Activated CD4-positive, alpha-beta memory T cell treated with anti-CD3 and anti-CD28 coated beads, Interleukin-2, amount 10 ng/mL, durations not matched to agents 7 days and 5 days (primary cell): ENCODE measurements around the gene WDR70. TPM values are rescaled to one million over a fixed set of nuclear protein-coding genes. Genes with fewer than 3 reads are reported as not detected.
"Not testable (repeated sequence)": the region's sequence is repeated elsewhere in the genome, so short reads cannot be mapped to it uniquely, and the experiment has no call there.

Source experiments
- CTCF ChIA-PET: fragments of 350-600 bp; sonication (Branson Sonifier 250); formaldehyde crosslinking; loops from one replicate; lab custom pipeline; 2021; ENCODE audit warnings: antibody characterized with exemption, inconsistent platforms; lab: Charles Lee
- POLR2A ChIA-PET: fragments of 350-600 bp; sonication (Branson Sonifier 250); formaldehyde crosslinking; loops from one replicate; lab custom pipeline; 2021; ENCODE audit warnings: antibody characterized with exemption; lab: Charles Lee
- DNase-seq: peaks from one replicate; pipeline ENCODE4 v3.0.0-alpha.2; 2020
- H3K27ac Mint-ChIP-seq: one replicate; pipeline ENCODE4 v1.8.0; 2021; ENCODE audit warnings: mild to moderate bottlenecking, mixed read lengths
- H3K27me3 Mint-ChIP-seq: one replicate; pipeline ENCODE4 v1.8.0; 2021; ENCODE audit warnings: mixed read lengths
- H3K36me3 Mint-ChIP-seq: one replicate; pipeline ENCODE4 v1.8.0; 2021; ENCODE audit warnings: low read depth, mixed read lengths
- H3K4me1 Mint-ChIP-seq: one replicate; pipeline ENCODE4 v1.8.0; 2021; ENCODE audit warnings: mixed read lengths
- H3K4me3 Mint-ChIP-seq: one replicate; pipeline ENCODE4 v1.8.0; 2021; ENCODE audit warnings: mild to moderate bottlenecking, mixed read lengths
- H3K9me3 Mint-ChIP-seq: one replicate; pipeline ENCODE4 v1.8.0; 2021; ENCODE audit warnings: mixed read lengths
- total RNA-seq, 2 experiments: library from RNA; stranded (reverse); gene quantifications; one replicate each; pipeline ENCODE4 v1.2.3, GENCODE V29; 2021

WDR70 gene
- total RNA-seq, 2 experiments from 2014 or later: 25.7 to 26.9 TPM

- H3K27me3 Mint-ChIP-seq: no peaks in the 10 kb centered on the region
- H3K9me3 Mint-ChIP-seq: no peaks in the 10 kb centered on the region
- no peaks in the 10 kb centered on the region for H3K4me1 Mint-ChIP-seq
- POLR2A ChIA-PET: no interaction called here
- peaks cover 8% of the 10 kb centered on the region for H3K36me3 Mint-ChIP-seq
- DNase-seq: no peak
- no peak overlapping the region for H3K4me3 Mint-ChIP-seq
- no peak overlapping the region for H3K27ac Mint-ChIP-seq
- CTCF ChIA-PET: no interaction called here
Measured at GRCh38 chr5:37569466-37569865, 190.3 kb downstream of the WDR70 start.

DNA sequence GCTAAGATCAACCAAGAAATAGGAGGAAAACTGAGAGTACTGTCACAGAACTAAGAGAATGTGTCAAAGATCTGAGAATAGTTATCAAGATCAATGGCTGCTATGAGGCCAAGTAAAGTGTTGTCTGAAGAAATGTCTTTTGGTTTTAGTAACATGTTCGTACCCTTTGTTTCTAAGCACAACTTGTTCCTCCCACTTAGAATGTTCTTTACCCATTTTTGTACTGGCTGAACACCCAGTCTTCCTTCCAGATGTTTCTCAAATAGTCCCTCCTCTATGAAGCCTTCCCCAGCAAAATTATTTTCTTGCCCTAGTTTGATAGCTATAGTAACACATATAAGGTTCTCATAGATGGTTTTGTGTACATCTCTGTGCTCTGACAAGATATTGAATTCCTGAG, 191.5 kb downstream of the WDR70 start:
- no peak for DNase-seq
- Mint-ChIP-seq H3K4me1 (no peaks in the 10 kb centered on the region), H3K9me3 (no peaks in the 10 kb centered on the region), H3K4me3 (no peak overlapping the region), H3K27ac (no peak overlapping the region), H3K36me3 (peaks cover 12% of the 10 kb centered on the region), H3K27me3 (no peaks in the 10 kb centered on the region)
- POLR2A ChIA-PET: no interaction called here
- CTCF ChIA-PET: no interaction called here

DNA sequence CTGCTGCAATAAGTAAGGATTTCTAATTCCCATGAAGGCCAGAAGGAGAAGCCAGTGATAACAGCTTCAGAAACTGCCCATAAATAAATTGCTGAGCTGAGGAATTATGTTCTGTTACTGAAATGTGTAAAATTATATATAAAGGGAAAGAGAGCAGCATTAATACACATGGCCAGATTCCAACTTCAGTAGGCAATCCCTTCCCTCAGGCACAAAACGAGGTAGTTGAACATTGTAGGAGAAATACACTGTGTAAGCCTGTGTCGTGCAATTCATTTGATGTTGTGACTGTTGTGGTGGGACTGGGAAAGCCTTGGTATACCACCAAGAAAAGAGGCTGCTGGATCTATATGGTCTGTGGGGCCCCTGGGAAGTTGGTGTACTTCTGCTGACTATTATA, 192.9 kb downstream of the WDR70 start:
- ChIA-PET CTCF (no interaction called here), POLR2A (no interaction called here)
- no peaks in the 10 kb centered on the region for H3K9me3 Mint-ChIP-seq
- no peak overlapping the region for H3K27ac Mint-ChIP-seq
- peaks cover 4% of the 10 kb centered on the region for H3K4me1 Mint-ChIP-seq
- no peak overlapping the region for H3K4me3 Mint-ChIP-seq
- H3K27me3 Mint-ChIP-seq: no peaks in the 10 kb centered on the region
- H3K36me3 Mint-ChIP-seq: peaks cover 14% of the 10 kb centered on the region
- DNase-seq: no peak

DNA sequence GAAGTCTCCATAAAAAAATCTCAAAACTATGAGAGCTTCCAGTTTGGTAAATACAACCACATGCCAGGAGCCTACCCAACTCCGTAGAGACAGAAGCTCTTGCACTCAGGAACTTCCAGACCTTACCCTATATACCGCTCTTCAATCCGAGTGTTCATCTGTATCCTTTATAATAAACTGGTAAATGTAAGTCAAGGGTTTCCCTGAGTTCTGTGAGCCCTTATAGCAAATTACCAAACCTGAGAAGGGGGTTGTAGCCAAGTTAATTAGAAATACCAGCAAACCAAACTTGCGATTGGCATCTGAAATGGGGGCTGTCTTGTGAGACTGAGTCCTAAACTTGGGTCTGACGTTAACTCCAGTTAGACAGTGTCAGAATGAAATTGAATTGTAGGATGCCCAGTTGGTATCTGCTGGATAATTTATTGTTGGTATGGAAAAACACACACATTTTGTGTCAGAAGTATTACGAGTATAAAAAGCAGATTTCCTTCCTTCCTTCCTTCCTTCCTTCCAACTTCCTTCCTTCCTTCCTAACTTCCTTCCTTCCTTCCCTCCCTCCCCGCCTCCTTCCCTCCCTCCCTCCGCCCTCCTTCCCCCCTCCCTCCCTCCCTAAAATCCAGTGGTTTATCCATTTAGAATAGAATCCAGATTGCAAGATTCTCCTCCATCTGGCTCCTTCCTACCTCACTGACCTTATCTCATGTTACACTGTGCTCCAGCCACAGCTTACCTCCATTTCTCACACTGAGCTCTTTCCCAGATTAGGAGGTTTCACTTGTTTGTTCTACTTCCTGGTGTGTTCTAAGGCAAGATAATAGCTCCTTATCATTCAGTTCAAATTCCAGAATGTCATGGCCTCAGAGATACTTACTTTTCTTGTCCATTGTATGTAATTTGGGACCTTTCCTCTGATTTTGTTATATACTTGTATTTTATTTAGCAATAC, 196.7 kb downstream of the WDR70 start:
- Mint-ChIP-seq H3K27ac (no peak overlapping the region), H3K9me3 (no peaks in the 10 kb centered on the region), H3K36me3 (peaks cover 11% of the 10 kb centered on the region), H3K27me3 (no peaks in the 10 kb centered on the region), H3K4me1 (peaks cover 4% of the 10 kb centered on the region), H3K4me3 (no peak overlapping the region)
- CTCF ChIA-PET: no interaction called here
- no peak for DNase-seq
- POLR2A ChIA-PET: interaction anchor here (1.2 kb wide), 1 partner anchor 25 kb away, joined by 3 read pairs; no protein-coding TSS in a partner anchor

GRCh38 chr5:37576552-37576951, 197.4 kb downstream of the WDR70 start:
- H3K9me3 Mint-ChIP-seq: no peaks in the 10 kb centered on the region
- no peak overlapping the region for H3K4me3 Mint-ChIP-seq
- no peaks in the 10 kb centered on the region for H3K27me3 Mint-ChIP-seq
- CTCF ChIA-PET: no interaction called here
- H3K36me3 Mint-ChIP-seq: peaks cover 11% of the 10 kb centered on the region
- H3K4me1 Mint-ChIP-seq: peaks cover 4% of the 10 kb centered on the region
- DNase-seq: no peak
- POLR2A ChIA-PET: interaction anchor here (1.2 kb wide), 1 partner anchor 26 kb away, joined by 3 read pairs; no protein-coding TSS in a partner anchor
- no peak overlapping the region for H3K27ac Mint-ChIP-seq

DNA sequence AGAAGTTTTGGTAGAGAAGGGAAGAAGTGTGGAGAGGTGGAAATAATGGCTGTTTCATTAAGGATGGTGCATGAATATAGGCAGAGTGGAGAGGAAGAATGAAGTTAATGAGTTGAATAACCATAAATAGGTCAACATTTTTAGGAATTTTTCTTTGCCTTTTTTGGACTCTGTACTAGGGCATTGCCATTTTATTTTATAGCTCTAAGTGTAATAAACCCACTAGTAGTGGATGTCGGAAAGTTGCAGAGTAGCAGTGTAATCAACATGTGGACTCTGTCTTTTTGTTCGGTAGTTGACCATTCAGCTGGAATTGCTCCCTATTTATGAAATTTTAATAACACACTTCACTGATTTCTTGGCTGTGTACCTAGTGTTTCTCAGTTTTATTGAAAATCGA, 199.1 kb downstream of the WDR70 start:
- Mint-ChIP-seq H3K4me3 (no peak overlapping the region), H3K9me3 (no peaks in the 10 kb centered on the region), H3K4me1 (peaks cover 4% of the 10 kb centered on the region), H3K27me3 (no peaks in the 10 kb centered on the region), H3K36me3 (peaks cover 11% of the 10 kb centered on the region), H3K27ac (no peak overlapping the region)
- DNase-seq: no peak
- ChIA-PET POLR2A (no interaction called here), CTCF (no interaction called here)

DNA sequence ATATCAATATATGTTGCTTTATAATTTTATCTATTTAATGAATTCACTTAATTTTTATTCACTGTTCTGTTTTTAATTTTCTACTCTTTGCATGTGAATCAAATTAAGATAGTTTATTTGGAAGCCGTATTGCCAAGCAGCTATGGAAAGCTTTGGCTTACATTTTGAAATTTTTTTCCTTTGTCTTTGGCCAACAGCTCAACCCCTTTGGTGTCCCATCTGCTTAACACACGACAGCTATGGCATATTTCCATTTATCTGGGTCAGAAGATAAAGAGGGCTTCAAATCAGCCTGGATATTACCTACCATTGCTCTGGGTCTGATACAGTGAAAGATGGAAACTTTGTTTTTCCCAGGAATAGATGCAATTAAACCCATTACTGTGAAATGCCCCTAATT, 201.0 kb downstream of the WDR70 start:
- Mint-ChIP-seq H3K4me3 (no peak overlapping the region), H3K36me3 (peaks cover 2% of the 10 kb centered on the region), H3K4me1 (peaks cover 4% of the 10 kb centered on the region), H3K27me3 (no peaks in the 10 kb centered on the region), H3K9me3 (no peaks in the 10 kb centered on the region), H3K27ac (no peak overlapping the region)
- ChIA-PET POLR2A (no interaction called here), CTCF (no interaction called here)
- no peak for DNase-seq

- Mint-ChIP-seq H3K4me1 (no peaks in the 10 kb centered on the region), H3K9me3 (no peaks in the 10 kb centered on the region)
- POLR2A ChIA-PET: no interaction called here
Measured at GRCh38 chr5:37582202-37582601, 203.1 kb downstream of the WDR70 start.

GRCh38 chr5:37593292-37593691, 214.2 kb downstream of the WDR70 start:
- POLR2A ChIA-PET, H3K4me1 Mint-ChIP-seq, H3K27ac Mint-ChIP-seq, H3K36me3 Mint-ChIP-seq, H3K27me3 Mint-ChIP-seq, DNase-seq, CTCF ChIA-PET, H3K4me3 Mint-ChIP-seq, H3K9me3 Mint-ChIP-seq: not testable (repeated sequence)

More at GRCh38 chr5:37582202-37582601, 203.1 kb downstream of the WDR70 start:
- no peaks in the 10 kb centered on the region for H3K36me3 Mint-ChIP-seq
- H3K27ac Mint-ChIP-seq: no peak overlapping the region
- no peaks in the 10 kb centered on the region for H3K27me3 Mint-ChIP-seq
- no peak for DNase-seq
- CTCF ChIA-PET: no interaction called here
- H3K4me3 Mint-ChIP-seq: no peak overlapping the region

DNA sequence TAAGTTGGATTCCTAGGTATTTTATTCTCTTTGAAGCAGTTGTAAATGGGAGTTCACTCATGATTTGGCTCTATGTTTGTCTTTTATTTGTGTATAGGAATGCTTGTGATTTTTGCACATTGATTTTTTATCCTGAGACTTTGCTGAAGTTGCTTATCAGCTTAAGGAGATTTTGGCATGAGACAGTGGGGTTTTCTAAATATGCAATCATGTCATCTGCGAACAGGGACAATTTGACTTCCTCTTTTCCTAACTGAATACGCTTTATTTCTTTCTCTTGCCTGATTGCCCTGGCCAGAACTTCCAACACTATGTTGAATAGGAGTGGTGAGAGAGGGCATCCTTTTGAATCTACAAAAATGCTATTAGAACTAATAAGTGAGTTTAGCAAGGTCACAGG, 215.7 kb downstream of the WDR70 start:
- POLR2A ChIA-PET, H3K27ac Mint-ChIP-seq, H3K4me1 Mint-ChIP-seq, CTCF ChIA-PET, H3K4me3 Mint-ChIP-seq, DNase-seq, H3K9me3 Mint-ChIP-seq, H3K27me3 Mint-ChIP-seq: not testable (repeated sequence)
- peaks cover 12% of the 10 kb centered on the region for H3K36me3 Mint-ChIP-seq

GRCh38 chr5:37598733-37599132, 219.6 kb downstream of the WDR70 start:
- ChIA-PET CTCF (no interaction called here), POLR2A (no interaction called here)
- H3K36me3 Mint-ChIP-seq: peaks cover 20% of the 10 kb centered on the region
- H3K27ac Mint-ChIP-seq: no peak overlapping the region
- H3K27me3 Mint-ChIP-seq: no peaks in the 10 kb centered on the region
- no peaks in the 10 kb centered on the region for H3K4me1 Mint-ChIP-seq
- no peak for DNase-seq
- no peak overlapping the region for H3K4me3 Mint-ChIP-seq
- H3K9me3 Mint-ChIP-seq: peaks cover 16% of the 10 kb centered on the region

DNA sequence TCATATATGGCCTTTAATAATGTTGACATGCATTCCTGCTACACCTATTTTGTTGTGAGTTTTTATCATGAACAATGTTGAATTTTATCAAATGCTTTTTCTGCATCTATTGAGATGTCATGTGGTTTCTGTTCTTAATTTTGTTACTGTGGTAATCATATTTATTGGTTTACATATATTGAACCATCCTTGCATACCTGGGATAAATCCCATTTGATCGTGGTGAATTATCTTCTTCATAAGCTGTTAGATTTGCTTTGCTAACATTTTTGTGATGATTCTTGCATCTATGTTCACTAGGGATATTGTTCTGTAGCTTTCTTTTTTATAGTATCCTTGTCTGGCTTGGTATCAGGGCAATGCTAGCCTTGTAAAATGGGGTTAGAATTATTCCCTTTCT, 222.0 kb downstream of the WDR70 start:
- DNase-seq: no peak
- no peak overlapping the region for H3K4me3 Mint-ChIP-seq
- H3K4me1 Mint-ChIP-seq: no peaks in the 10 kb centered on the region
- H3K9me3 Mint-ChIP-seq: peaks cover 16% of the 10 kb centered on the region
- H3K27ac Mint-ChIP-seq: no peak overlapping the region
- H3K36me3 Mint-ChIP-seq: peaks cover 20% of the 10 kb centered on the region
- no peaks in the 10 kb centered on the region for H3K27me3 Mint-ChIP-seq
- POLR2A ChIA-PET: no interaction called here
- CTCF ChIA-PET: no interaction called here

DNA sequence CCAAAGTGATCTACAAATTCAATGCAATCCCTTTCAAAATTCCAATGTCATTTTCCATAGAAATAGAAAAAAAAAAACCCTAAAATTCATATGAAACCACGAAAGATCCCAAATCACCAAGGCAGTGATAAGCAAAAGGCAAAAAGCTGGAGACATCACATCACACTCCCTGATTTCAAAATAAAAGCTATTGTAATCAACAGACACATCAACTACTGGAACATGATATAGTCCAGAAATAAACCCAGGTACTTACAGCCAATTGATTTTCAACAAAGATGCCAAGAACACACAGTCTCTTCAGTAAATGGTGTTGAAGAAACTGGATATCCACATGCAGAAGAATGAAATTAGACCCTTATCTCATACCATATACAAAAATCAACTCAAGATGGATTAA, 224.0 kb downstream of the WDR70 start:
- CTCF ChIA-PET: no interaction called here
- POLR2A ChIA-PET: no interaction called here
- H3K4me3 Mint-ChIP-seq: no peak overlapping the region
- no peak for DNase-seq
- H3K36me3 Mint-ChIP-seq: peaks cover 20% of the 10 kb centered on the region
- H3K9me3 Mint-ChIP-seq: peaks cover 16% of the 10 kb centered on the region
- no peaks in the 10 kb centered on the region for H3K27me3 Mint-ChIP-seq
- H3K27ac Mint-ChIP-seq: no peak overlapping the region
- no peaks in the 10 kb centered on the region for H3K4me1 Mint-ChIP-seq

GRCh38 chr5:37604290-37604689, 225.2 kb downstream of the WDR70 start:
- Mint-ChIP-seq H3K4me1 (no peaks in the 10 kb centered on the region), H3K4me3 (no peak overlapping the region), H3K27me3 (no peaks in the 10 kb centered on the region), H3K9me3 (peaks cover 10% of the 10 kb centered on the region), H3K27ac (no peak overlapping the region), H3K36me3 (peaks cover 17% of the 10 kb centered on the region)
- ChIA-PET POLR2A (no interaction called here), CTCF (no interaction called here)
- no peak for DNase-seq
